ENCODE results near the gene ZNF221. TPM values are rescaled to one million over a fixed set of nuclear protein-coding genes. Genes with fewer than 3 reads are reported as not detected.
"Not testable (repeated sequence)": the region's sequence is repeated elsewhere in the genome, so short reads cannot be mapped to it uniquely, and the experiment has no call there.

Gene ZNF221
- total RNA-seq, 2 experiments from 2014 or later, result 0.34 to 0.41 TPM

DNA sequence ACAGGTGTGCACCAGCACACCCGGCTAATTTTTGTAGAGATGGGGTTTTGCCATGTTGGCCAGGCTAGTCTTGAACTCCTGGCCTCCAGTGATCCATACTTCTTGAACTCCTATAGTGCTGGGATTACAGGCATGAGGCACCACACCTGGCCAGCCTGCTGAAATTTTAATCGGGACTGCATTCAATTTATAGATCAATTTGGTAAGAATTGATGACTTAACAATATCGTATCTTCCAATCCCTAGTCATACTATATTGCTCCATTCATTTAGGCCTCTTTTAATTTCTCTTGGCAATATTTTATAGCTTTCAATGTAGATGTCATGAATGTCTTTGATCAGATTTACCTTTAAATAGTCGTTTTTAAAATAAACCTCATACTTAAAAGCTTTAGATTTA, 10.3 kb upstream of the ZNF221 start:
- CTCF ChIA-PET, result no interaction called here
- H3K36me3 Mint-ChIP-seq (ENCODE audit: low read depth), result peaks cover under 1% of the 10 kb centered on the region

DNA sequence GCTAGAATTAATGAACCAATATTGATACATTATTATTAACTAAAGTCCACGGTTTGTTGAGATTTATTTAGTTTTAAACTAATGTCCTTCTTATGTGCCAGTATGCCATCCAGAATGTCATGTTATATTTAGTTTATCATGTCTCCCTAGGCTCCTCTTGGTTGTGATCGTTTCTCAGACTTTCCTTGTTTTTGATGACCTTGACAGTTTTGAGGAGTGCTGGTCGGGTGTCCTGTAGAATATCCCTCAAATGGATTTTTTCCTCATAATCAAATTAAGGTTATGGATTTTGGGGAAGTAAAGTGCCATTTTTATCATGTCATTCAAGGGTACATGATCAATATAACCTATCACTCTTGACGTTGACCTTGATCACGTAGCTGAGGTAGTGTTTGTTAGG, 9.8 kb upstream of the ZNF221 start:
- no peaks in the 10 kb centered on the region for H3K36me3 ChIP-seq (ENCODE audit: insufficient read depth, low read length)
- Mint-ChIP-seq H3K27me3 (peaks cover 33% of the 10 kb centered on the region), H3K27ac (no peak overlapping the region), H3K9me3 (peaks cover 9% of the 10 kb centered on the region), H3K4me1 (ENCODE audit: low read depth) (no peaks in the 10 kb centered on the region), H3K36me3 (ENCODE audit: low read depth) (peaks cover 5% of the 10 kb centered on the region), H3K4me3 (no peak overlapping the region)
- ChIA-PET CTCF (no interaction called here), POLR2A (no interaction called here)
- H3K27ac ChIP-seq (ENCODE audit: low read depth in 1 of 2, low read length in 2 of 2), result no peak overlapping the region
- no peak for ATAC-seq (ENCODE audit: poor library complexity)
- TF ChIP-seq CTCF (IDR thresholded peaks at IDR 0.05), result no peak
- H3K4me1 ChIP-seq (ENCODE audit: insufficient read depth, low read length), result no peaks in the 10 kb centered on the region
- peaks cover 0 to 4% of the 10 kb centered on the region in 2 experiments for H3K27me3 ChIP-seq (ENCODE audit: control insufficient read depth in 1 of 2, insufficient read depth in 2 of 2, low read length in 2 of 2)
- no peak overlapping the region for H3K4me3 ChIP-seq (ENCODE audit: low read length)
- no peak for DNase-seq
- intact Hi-C loops (cut with DNase I, micrococcal nuclease), result no loop called here
- H3K9me3 ChIP-seq (ENCODE audit: control insufficient read depth in 1 of 2, insufficient read depth in 1 of 2, low read length in 2 of 2), result peaks cover 5 to 8% of the 10 kb centered on the region in 2 experiments

More for the DNA sequence above, 10.3 kb upstream of the ZNF221 start:
- no peak overlapping the region for H3K4me3 Mint-ChIP-seq
- H3K4me3 ChIP-seq (ENCODE audit: low read length), result no peak overlapping the region
- no peak for DNase-seq
- H3K27ac Mint-ChIP-seq, result no peak overlapping the region
- no peak for ATAC-seq (ENCODE audit: poor library complexity)
- intact Hi-C loops (cut with DNase I, micrococcal nuclease), result no loop called here
- TF ChIP-seq CTCF (IDR thresholded peaks at IDR 0.05), result no peak
- no peaks in the 10 kb centered on the region for H3K36me3 ChIP-seq (ENCODE audit: insufficient read depth, low read length)
- H3K27me3 ChIP-seq (ENCODE audit: control insufficient read depth in 1 of 2, insufficient read depth in 2 of 2, low read length in 2 of 2), result peaks cover 0 to 4% of the 10 kb centered on the region in 2 experiments
- no peak overlapping the region for H3K27ac ChIP-seq (ENCODE audit: low read depth in 1 of 2, low read length in 2 of 2)
- H3K9me3 Mint-ChIP-seq, result peaks cover 6% of the 10 kb centered on the region
- H3K4me1 ChIP-seq (ENCODE audit: insufficient read depth, low read length), result no peaks in the 10 kb centered on the region
- H3K4me1 Mint-ChIP-seq (ENCODE audit: low read depth), result peaks cover 2% of the 10 kb centered on the region
- peaks cover 28% of the 10 kb centered on the region for H3K27me3 Mint-ChIP-seq
- H3K9me3 ChIP-seq (ENCODE audit: control insufficient read depth in 1 of 2, insufficient read depth in 1 of 2, low read length in 2 of 2), result peaks cover 5 to 8% of the 10 kb centered on the region in 2 experiments
- POLR2A ChIA-PET, result no interaction called here

DNA sequence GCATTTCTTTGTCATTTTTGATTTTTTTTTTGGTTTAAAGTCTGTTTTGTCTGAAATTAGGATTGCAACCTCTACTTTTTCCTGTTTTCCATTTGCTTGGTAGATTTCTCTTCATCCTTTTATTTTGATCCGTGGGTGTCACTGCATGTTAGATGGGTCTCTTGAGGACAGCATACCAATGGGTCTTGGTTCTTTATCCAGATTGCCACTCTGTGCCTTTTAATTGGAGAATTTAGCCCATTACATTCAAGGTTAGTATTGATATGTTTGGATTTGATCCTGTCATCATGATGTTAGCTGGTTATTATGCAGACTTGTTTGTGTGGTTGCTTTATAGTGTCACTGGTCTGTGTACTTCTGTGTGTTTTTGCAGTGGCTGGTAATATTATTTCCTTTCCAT, 3.6 kb upstream of the ZNF221 start:
- ChIA-PET CTCF (interaction anchor here (1.1 kb wide), 1 partner anchor 10 kb away, joined by 3 read pairs; no protein-coding TSS in a partner anchor), POLR2A (interaction anchor here (1.5 kb wide), 1 partner anchor 12 kb away, joined by 5 read pairs; the partner anchor contains the start of gene ZNF45)
- H3K4me3 ChIP-seq (ENCODE audit: low read length); intact Hi-C loops (cut with DNase I, micrococcal nuclease); H3K27ac Mint-ChIP-seq; H3K4me3 Mint-ChIP-seq; ATAC-seq (ENCODE audit: poor library complexity); H3K4me1 ChIP-seq (ENCODE audit: insufficient read depth, low read length); H3K27ac ChIP-seq (ENCODE audit: low read depth in 1 of 2, low read length in 2 of 2); H3K27me3 ChIP-seq (ENCODE audit: control insufficient read depth in 1 of 2, insufficient read depth in 2 of 2, low read length in 2 of 2); DNase-seq; H3K36me3 ChIP-seq (ENCODE audit: insufficient read depth, low read length): not testable (repeated sequence)
- peaks cover 18 to 27% of the 10 kb centered on the region in 2 experiments for H3K9me3 ChIP-seq (ENCODE audit: control insufficient read depth in 1 of 2, insufficient read depth in 1 of 2, low read length in 2 of 2)
- Mint-ChIP-seq H3K4me1 (ENCODE audit: low read depth) (peaks cover 15% of the 10 kb centered on the region), H3K9me3 (peaks cover 26% of the 10 kb centered on the region), H3K27me3 (peaks cover 43% of the 10 kb centered on the region), H3K36me3 (ENCODE audit: low read depth) (peaks cover 34% of the 10 kb centered on the region)

DNA sequence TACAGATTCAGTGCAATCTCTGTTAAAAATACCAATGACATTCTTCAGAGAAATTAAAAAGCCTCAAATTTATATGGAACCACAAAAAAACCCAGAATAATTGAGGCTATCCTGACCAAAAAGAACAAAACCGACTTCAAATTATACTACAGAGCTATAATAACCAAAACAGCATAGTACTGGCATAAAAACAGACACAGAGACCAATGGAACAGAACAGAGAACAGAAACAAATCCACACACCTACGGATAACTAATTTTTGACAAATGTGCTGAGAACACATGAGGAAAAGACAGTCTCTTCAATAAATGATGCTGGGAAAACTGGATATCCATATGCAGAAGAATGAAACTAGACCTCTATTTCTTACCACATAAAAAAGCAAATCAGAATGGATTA, 1.2 kb upstream of the ZNF221 start:
- CTCF ChIA-PET; DNase-seq; H3K4me3 ChIP-seq (ENCODE audit: low read length); POLR2A ChIA-PET; H3K27ac Mint-ChIP-seq; H3K4me1 ChIP-seq (ENCODE audit: insufficient read depth, low read length); H3K27me3 ChIP-seq (ENCODE audit: control insufficient read depth in 1 of 2, insufficient read depth in 2 of 2, low read length in 2 of 2); H3K27ac ChIP-seq (ENCODE audit: low read depth in 1 of 2, low read length in 2 of 2); H3K36me3 ChIP-seq (ENCODE audit: insufficient read depth, low read length); ATAC-seq (ENCODE audit: poor library complexity): not testable (repeated sequence)
- H3K27me3 Mint-ChIP-seq, result peaks cover 36% of the 10 kb centered on the region
- peaks cover 37% of the 10 kb centered on the region for H3K36me3 Mint-ChIP-seq (ENCODE audit: low read depth)
- intact Hi-C loops (cut with DNase I, micrococcal nuclease), result loop anchor here in 1 of 2 experiments (2.0 kb wide), 1 partner anchor 13 kb away; no protein-coding TSS in a partner anchor
- peaks cover 30% of the 10 kb centered on the region for H3K9me3 Mint-ChIP-seq
- H3K9me3 ChIP-seq (ENCODE audit: control insufficient read depth in 1 of 2, insufficient read depth in 1 of 2, low read length in 2 of 2), result peaks cover 18 to 27% of the 10 kb centered on the region in 2 experiments
- H3K4me1 Mint-ChIP-seq (ENCODE audit: low read depth), result peaks cover 15% of the 10 kb centered on the region
- peak overlapping the region; percentile 80 for H3K4me3 Mint-ChIP-seq

All from CD4-positive, alpha-beta T cell (primary cell).